Fibroblast of skin of back (primary cell): ENCODE data around the gene SLC2A2.

Source experiments
- DNase-seq: peaks from one replicate; pipeline ENCODE4 v3.0.0-alpha.2; 2013

SLC2A2 gene

GRCh38 chr3:171028779-171029232 is 2.3 kb upstream of the SLC2A2 start:
- peak; percentile 96 for DNase-seq

- peak; percentile 96 for DNase-seq
Measured at GRCh38 chr3:171028025-171028778, 1.7 kb upstream of the SLC2A2 start.

- no peak for DNase-seq
Measured at GRCh38 chr3:171023566-171023965, 3.0 kb downstream of the SLC2A2 start.

- DNase-seq = no peak
Measured at GRCh38 chr3:171021377-171021776, 5.1 kb downstream of the SLC2A2 start.

- DNase-seq = peak; percentile 69
Measured at GRCh38 chr3:171018156-171018935, 8.2 kb downstream of the SLC2A2 start.

GRCh38 chr3:171013822-171014748 is 12.4 kb downstream of the SLC2A2 start:
- no peak for DNase-seq

GRCh38 chr3:171011873-171012336 is 14.6 kb downstream of the SLC2A2 start:
- no peak for DNase-seq

- DNase-seq = no peak
Measured at GRCh38 chr3:171011109-171011872, 15.2 kb downstream of the SLC2A2 start.

GRCh38 chr3:171007316-171007715 is 19.2 kb downstream of the SLC2A2 start:
- DNase-seq = no peak

GRCh38 chr3:171005648-171006047 is 20.9 kb downstream of the SLC2A2 start:
- peak; percentile 71 for DNase-seq

- DNase-seq = peak; percentile 93
Measured at GRCh38 chr3:171001957-171002694, 24.4 kb downstream of the SLC2A2 start.

GRCh38 chr3:171001250-171001893 is 25.1 kb downstream of the SLC2A2 start:
- no peak for DNase-seq

- peak; percentile 16 for DNase-seq
Measured at GRCh38 chr3:171000281-171000680, 26.2 kb downstream of the SLC2A2 start.

- DNase-seq = peak; percentile 71
Measured at GRCh38 chr3:170999737-171000242, 26.7 kb downstream of the SLC2A2 start.

GRCh38 chr3:170997961-170998913 is 28.3 kb downstream of the SLC2A2 start:
- peak; percentile 71 for DNase-seq

GRCh38 chr3:170992854-170993253 is 33.7 kb downstream of the SLC2A2 start:
- DNase-seq = peak; percentile 71

- no peak for DNase-seq
Measured at GRCh38 chr3:170991664-170992063, 34.9 kb downstream of the SLC2A2 start.

- no peak for DNase-seq
Measured at GRCh38 chr3:170989100-170989648, 37.3 kb downstream of the SLC2A2 start.

GRCh38 chr3:170988378-170988777 is 38.1 kb downstream of the SLC2A2 start:
- DNase-seq = no peak
